ENCODE measurements around the gene TEX54. TPM values are rescaled to one million over a fixed set of nuclear protein-coding genes. Genes with fewer than 3 reads are reported as not detected.

The TEX54 gene
- polyA plus RNA-seq, 1 donor (not counting 4 experiments of a cell fraction or from before 2014, with no cell fraction given): not detected

DNA sequence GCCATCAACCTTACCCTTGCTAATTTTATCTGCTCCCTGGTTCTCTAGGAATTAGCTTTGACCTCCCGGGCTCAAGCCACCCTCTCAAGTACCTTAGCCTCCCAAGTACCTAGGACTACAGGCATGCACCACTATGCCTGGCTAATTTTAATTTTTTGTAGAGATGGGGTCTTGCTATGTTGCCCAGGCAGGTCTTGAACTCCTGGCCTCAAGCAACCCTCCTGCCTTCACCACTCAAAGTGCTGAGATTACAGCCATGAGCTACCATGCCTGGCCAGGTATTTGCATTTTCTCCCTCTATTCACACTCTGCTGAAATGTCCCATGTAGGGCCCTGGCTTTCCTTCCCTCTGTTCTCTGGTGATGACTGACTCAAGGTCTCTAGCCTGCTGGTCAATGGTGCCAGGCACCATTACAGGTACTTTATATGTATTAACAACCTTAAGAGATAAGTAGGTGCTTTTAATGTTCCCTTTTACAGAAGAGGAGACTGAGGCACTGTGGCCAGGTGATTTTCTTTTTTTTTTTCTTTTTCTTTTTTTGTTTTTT is 15.2 kb upstream of the TEX54 start:
- H3K4me2 ChIP-seq (ENCODE audit: control insufficient read depth, extremely low read depth, insufficient read depth, low read depth, low read length): no peak overlapping the region
- DNase-seq (ENCODE audit: low read depth, low spot score): no peak
- no peak overlapping the region for H3K27ac ChIP-seq (ENCODE audit: control insufficient read depth, insufficient read depth, low read length)
- no peaks in the 10 kb centered on the region for H3K27me3 ChIP-seq (ENCODE audit: control insufficient read depth, extremely low read depth, insufficient read depth, low read length)
- H3K79me2 ChIP-seq (ENCODE audit: control insufficient read depth, insufficient read depth, low read length): no peaks in the 10 kb centered on the region
- H3K9me3 ChIP-seq (ENCODE audit: control insufficient read depth, low read depth, low read length): no peaks in the 10 kb centered on the region
- no peak for FAIRE-seq
- H3K9ac ChIP-seq (ENCODE audit: control insufficient read depth, extremely low read depth, insufficient read depth, low read length): no peak overlapping the region
- H3K4me1 ChIP-seq (ENCODE audit: control insufficient read depth, extremely low read depth, insufficient read depth, low read length): peaks cover 3% of the 10 kb centered on the region
- H2AFZ ChIP-seq (ENCODE audit: control insufficient read depth, low read length): no peak overlapping the region
- peaks cover 12 to 13% of the 10 kb centered on the region in 2 experiments for H3K36me3 ChIP-seq (ENCODE audit: control insufficient read depth in 2 of 2, extremely low read depth in 1 of 2, insufficient read depth in 2 of 2, low read length in 2 of 2)
- H3K4me3 ChIP-seq (ENCODE audit: control insufficient read depth in 2 of 3, extremely low read depth in 1 of 3, insufficient read depth in 2 of 3, low read depth in 1 of 3, low read length in 3 of 3): no peak overlapping the region
- TF ChIP-seq EZH2 (IDR thresholded peaks at IDR 0.05; ENCODE audit: low read length): no peak
- TF ChIP-seq, protein P1, sequence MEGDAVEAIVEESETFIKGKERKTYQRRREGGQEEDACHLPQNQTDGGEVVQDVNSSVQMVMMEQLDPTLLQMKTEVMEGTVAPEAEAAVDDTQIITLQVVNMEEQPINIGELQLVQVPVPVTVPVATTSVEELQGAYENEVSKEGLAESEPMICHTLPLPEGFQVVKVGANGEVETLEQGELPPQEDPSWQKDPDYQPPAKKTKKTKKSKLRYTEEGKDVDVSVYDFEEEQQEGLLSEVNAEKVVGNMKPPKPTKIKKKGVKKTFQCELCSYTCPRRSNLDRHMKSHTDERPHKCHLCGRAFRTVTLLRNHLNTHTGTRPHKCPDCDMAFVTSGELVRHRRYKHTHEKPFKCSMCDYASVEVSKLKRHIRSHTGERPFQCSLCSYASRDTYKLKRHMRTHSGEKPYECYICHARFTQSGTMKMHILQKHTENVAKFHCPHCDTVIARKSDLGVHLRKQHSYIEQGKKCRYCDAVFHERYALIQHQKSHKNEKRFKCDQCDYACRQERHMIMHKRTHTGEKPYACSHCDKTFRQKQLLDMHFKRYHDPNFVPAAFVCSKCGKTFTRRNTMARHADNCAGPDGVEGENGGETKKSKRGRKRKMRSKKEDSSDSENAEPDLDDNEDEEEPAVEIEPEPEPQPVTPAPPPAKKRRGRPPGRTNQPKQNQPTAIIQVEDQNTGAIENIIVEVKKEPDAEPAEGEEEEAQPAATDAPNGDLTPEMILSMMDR (optimal IDR thresholded peaks at IDR 0.05 in 1 of 3, IDR thresholded peaks at IDR 0.05 in 1 of 3, conservative IDR thresholded peaks at IDR 0.05 in 1 of 3; ENCODE audit: extremely low read depth in 1 of 3, insufficient read depth in 2 of 3, low read length in 3 of 3): no peak
- peaks cover 11% of the 10 kb centered on the region for H4K20me1 ChIP-seq (ENCODE audit: control insufficient read depth, extremely low read depth, insufficient read depth, low read length)
- no peaks in the 10 kb centered on the region for H3K9me1 ChIP-seq (ENCODE audit: control insufficient read depth, extremely low read depth, insufficient read depth, low read length)
- dilution Hi-C loops (cut with MboI; ENCODE audit: extremely low pct_ligation_motif_present, low sequenced_read_pairs): no loop called here

DNA sequence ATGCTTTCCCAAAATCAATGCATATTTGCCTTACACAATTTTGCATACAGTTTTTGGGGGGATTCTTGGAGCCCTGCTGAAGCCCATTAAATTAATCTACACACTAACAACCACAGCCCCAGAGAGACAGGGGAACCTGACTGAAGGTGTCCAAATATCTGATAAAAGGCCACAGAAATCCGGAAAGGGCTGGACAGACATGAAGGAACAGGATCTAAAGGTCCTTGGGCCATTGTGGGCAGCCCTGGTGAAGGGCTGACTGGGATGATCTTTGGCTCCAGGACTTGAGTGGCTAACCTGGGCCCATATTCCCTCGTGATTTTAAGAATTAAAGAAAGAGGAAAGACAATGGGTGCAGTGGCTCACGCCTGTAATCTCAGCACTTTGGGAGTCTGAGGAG is 13.5 kb upstream of the TEX54 start:
- FAIRE-seq: no peak
- H3K9me1 ChIP-seq (ENCODE audit: control insufficient read depth, extremely low read depth, insufficient read depth, low read length): no peaks in the 10 kb centered on the region
- H3K4me2 ChIP-seq (ENCODE audit: control insufficient read depth, extremely low read depth, insufficient read depth, low read depth, low read length): no peak overlapping the region
- dilution Hi-C loops (cut with MboI; ENCODE audit: extremely low pct_ligation_motif_present, low sequenced_read_pairs): no loop called here
- H3K79me2 ChIP-seq (ENCODE audit: control insufficient read depth, insufficient read depth, low read length): no peaks in the 10 kb centered on the region
- no peak overlapping the region for H3K4me3 ChIP-seq (ENCODE audit: control insufficient read depth in 2 of 3, extremely low read depth in 1 of 3, insufficient read depth in 2 of 3, low read depth in 1 of 3, low read length in 3 of 3)
- H3K9me3 ChIP-seq (ENCODE audit: control insufficient read depth, low read depth, low read length): no peaks in the 10 kb centered on the region
- H3K27me3 ChIP-seq (ENCODE audit: control insufficient read depth, extremely low read depth, insufficient read depth, low read length): no peaks in the 10 kb centered on the region
- no peaks in the 10 kb centered on the region for H4K20me1 ChIP-seq (ENCODE audit: control insufficient read depth, extremely low read depth, insufficient read depth, low read length)
- H3K4me1 ChIP-seq (ENCODE audit: control insufficient read depth, extremely low read depth, insufficient read depth, low read length): peaks cover 12% of the 10 kb centered on the region
- H3K27ac ChIP-seq (ENCODE audit: control insufficient read depth, insufficient read depth, low read length): no peak overlapping the region
- no peak overlapping the region for H3K9ac ChIP-seq (ENCODE audit: control insufficient read depth, extremely low read depth, insufficient read depth, low read length)
- no peaks in the 10 kb centered on the region for H3K36me3 ChIP-seq (ENCODE audit: control insufficient read depth in 2 of 2, extremely low read depth in 1 of 2, insufficient read depth in 2 of 2, low read length in 2 of 2)
- no peak for DNase-seq (ENCODE audit: low read depth, low spot score)
- TF ChIP-seq, protein P1 (optimal IDR thresholded peaks at IDR 0.05 in 1 of 3, IDR thresholded peaks at IDR 0.05 in 1 of 3, conservative IDR thresholded peaks at IDR 0.05 in 1 of 3; ENCODE audit: extremely low read depth in 1 of 3, insufficient read depth in 2 of 3, low read length in 3 of 3): no peak
- no peak for TF ChIP-seq EZH2 (IDR thresholded peaks at IDR 0.05; ENCODE audit: low read length)
- no peak overlapping the region for H2AFZ ChIP-seq (ENCODE audit: control insufficient read depth, low read length)
